SU-DHL-6 (cell line): ENCODE data around the gene HAPLN3.

Experiments
- EZH2phosphoT487 ChIP-seq: fragments of 200-600 bp; sonication (generic), shearing (Covaris generic); conservative IDR thresholded peaks from 2 replicates; pipeline ENCODE4 v1.6.1; 2018; ENCODE audit warnings: mild to moderate bottlenecking, antibody characterized with exemption, low read length, moderate library complexity, mixed read lengths
- TF ChIP-seq, protein P1 (sequence below): fragments of 200-600 bp; sonication (generic); IDR thresholded peaks from one replicate; pipeline ENCODE4 v1.5.1; 2017; ENCODE audit warnings: antibody characterized with exemption, mild to moderate bottlenecking, low read length, moderate library complexity; ENCODE audit not compliant: insufficient read depth, poor library complexity, severe bottlenecking

DNA sequence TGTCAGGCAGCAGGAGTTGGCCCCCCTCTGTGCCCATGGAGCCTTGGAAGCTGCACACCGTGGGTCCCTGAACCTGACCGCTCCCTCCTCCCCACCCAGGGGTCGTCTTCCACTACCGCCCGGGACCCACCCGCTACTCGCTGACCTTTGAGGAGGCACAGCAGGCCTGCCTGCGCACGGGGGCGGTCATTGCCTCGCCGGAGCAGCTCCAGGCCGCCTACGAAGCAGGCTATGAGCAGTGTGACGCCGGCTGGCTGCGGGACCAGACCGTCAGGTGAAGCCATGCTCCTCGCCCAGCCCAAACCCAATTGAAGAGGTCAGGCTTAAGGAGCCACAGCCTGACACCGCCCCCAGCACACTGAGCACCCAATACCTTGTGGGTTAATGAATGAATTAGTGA is 48.2 kb downstream of the HAPLN3 start:
- TF ChIP-seq, protein P1, sequence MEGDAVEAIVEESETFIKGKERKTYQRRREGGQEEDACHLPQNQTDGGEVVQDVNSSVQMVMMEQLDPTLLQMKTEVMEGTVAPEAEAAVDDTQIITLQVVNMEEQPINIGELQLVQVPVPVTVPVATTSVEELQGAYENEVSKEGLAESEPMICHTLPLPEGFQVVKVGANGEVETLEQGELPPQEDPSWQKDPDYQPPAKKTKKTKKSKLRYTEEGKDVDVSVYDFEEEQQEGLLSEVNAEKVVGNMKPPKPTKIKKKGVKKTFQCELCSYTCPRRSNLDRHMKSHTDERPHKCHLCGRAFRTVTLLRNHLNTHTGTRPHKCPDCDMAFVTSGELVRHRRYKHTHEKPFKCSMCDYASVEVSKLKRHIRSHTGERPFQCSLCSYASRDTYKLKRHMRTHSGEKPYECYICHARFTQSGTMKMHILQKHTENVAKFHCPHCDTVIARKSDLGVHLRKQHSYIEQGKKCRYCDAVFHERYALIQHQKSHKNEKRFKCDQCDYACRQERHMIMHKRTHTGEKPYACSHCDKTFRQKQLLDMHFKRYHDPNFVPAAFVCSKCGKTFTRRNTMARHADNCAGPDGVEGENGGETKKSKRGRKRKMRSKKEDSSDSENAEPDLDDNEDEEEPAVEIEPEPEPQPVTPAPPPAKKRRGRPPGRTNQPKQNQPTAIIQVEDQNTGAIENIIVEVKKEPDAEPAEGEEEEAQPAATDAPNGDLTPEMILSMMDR, result no peak
- TF ChIP-seq EZH2phosphoT487, result no peak
